Activated T-helper 2 cell treated with anti-CD3 and anti-CD28 coated beads, Interferon-gamma antibody, Interleukin-2, Interleukin-4, amounts not matched to agents 10 μg/mL and 5 μg/mL and 100 μg/mL, durations not matched to agents 14 hours and 24 hours and 36 hours (primary cell): ENCODE measurements around the gene WRAP73. TPM values are rescaled to one million over a fixed set of nuclear protein-coding genes. Genes with fewer than 3 reads are reported as not detected.

Experiments used
- DNase-seq: peaks from one replicate; pipeline ENCODE4 v3.0.0; 2021; ENCODE audit warnings: low spot score
- H3K27ac Mint-ChIP-seq: one replicate; pipeline ENCODE4 v1.8.0; 2021; ENCODE audit warnings: mixed read lengths
- H3K27me3 Mint-ChIP-seq: one replicate; pipeline ENCODE4 v1.8.0; 2021; ENCODE audit warnings: low read depth, mixed read lengths
- H3K36me3 Mint-ChIP-seq: one replicate; pipeline ENCODE4 v1.8.0; 2021; ENCODE audit warnings: low read depth, mixed read lengths
- H3K4me1 Mint-ChIP-seq: one replicate; pipeline ENCODE4 v1.8.0; 2021; ENCODE audit warnings: low read depth, mixed read lengths
- H3K4me3 Mint-ChIP-seq: one replicate; pipeline ENCODE4 v1.8.0; 2021; ENCODE audit warnings: low read depth, mild to moderate bottlenecking, moderate library complexity, mixed read lengths
- H3K9me3 Mint-ChIP-seq: one replicate; pipeline ENCODE4 v1.8.0; 2021; ENCODE audit warnings: mixed read lengths
- intact Hi-C: fragments of 100-400 bp; cut with micrococcal nuclease; formaldehyde crosslinking; loops from one replicate; pipeline ENCODE4 v1.15.1; 2023
- total RNA-seq: library from RNA; stranded (reverse); gene quantifications from 2 replicates; pipeline ENCODE4 v1.2.3, GENCODE V29; 2022

The WRAP73 gene
- total RNA-seq, 1 donor from 2014 or later: 38.7 TPM

DNA sequence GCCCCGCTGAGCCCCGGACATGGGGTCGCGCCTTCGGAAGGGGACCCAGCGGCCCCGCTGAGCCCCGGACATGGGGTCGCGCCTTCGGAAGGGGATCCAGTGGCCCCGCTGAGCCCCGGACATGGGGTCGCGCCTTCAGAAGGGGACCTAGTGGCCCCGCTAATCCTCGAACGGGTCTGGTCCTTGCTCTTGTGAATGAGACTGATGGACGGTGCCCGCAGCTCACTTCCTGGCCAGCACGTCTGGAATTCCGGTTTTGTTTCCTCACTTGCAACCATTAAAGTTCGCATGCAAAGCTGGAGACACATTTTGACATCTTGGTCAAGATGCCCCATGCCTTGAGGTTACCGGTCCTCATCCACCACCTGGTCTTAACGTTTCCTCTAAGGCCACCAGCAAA, 5.6 kb downstream of the WRAP73 start:
- H3K27ac Mint-ChIP-seq: no peak overlapping the region
- no peak for DNase-seq
- H3K4me1 Mint-ChIP-seq: peaks cover 15% of the 10 kb centered on the region
- intact Hi-C loops: no loop called here
- H3K36me3 Mint-ChIP-seq: peaks cover 27% of the 10 kb centered on the region
- H3K9me3 Mint-ChIP-seq: no peaks in the 10 kb centered on the region
- no peak overlapping the region for H3K4me3 Mint-ChIP-seq
- H3K27me3 Mint-ChIP-seq: no peaks in the 10 kb centered on the region

DNA sequence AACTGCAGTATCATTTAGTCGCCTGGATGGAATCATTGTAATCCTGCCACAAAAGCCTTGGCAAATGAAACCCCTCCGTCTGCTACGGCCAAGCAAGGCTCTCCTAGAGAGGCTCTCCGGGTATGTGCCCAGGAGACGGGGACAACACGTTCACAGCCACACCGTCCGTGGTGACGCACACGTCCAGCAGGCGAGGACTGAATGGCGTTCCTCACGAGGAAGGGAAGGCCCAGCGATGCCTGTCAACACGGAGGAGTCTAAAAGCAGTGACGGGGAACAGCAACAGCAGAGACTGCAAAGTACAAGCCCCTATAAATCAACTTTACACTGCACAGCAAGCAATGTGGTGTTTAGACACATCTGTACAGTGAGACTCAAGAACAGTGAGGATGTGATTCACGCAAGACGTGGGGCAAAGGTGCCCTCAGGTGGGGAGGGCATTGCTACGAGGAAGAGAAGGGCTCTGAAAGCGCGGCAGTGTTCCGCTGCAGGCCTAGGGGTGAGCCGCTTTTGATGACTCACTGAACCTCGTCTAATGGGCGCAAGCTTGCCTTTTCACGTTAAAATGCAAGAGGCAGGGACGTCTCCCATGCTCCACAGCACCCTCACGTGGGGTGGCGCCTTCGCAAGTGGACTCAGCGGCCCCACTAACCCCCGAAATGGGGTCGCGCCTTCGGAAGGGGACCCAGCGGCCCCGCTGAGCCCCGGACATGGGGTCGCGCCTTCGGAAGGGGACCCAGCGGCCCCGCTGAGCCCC, 6.8 kb downstream of the WRAP73 start:
- no peak overlapping the region for H3K4me3 Mint-ChIP-seq
- DNase-seq: no peak

DNA sequence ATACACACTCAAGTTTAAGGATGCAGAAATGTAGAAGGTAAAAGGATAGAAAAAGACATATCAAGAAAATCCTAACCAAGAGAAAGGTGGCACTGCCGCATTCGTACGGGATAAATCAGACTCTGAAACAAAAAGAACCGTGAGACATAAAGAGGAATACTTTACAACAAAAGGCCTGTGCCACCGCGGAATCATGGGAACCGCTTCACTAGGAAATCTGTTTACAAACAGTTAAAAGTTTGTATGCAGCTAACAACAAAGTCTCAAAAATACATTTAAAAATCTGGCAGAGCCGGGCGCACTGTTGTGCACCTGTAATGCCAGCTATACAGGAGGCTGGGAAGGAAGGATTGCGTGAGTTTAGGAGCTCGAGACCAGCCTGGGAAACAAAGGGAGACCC, 8.1 kb downstream of the WRAP73 start:
- no peaks in the 10 kb centered on the region for H3K9me3 Mint-ChIP-seq
- H3K27ac Mint-ChIP-seq: no peak overlapping the region
- DNase-seq: no peak
- intact Hi-C loops: no loop called here
- peaks cover 16% of the 10 kb centered on the region for H3K36me3 Mint-ChIP-seq
- H3K27me3 Mint-ChIP-seq: no peaks in the 10 kb centered on the region
- no peak overlapping the region for H3K4me3 Mint-ChIP-seq
- no peaks in the 10 kb centered on the region for H3K4me1 Mint-ChIP-seq

More for the DNA sequence above, 6.8 kb downstream of the WRAP73 start:
- intact Hi-C loops: no loop called here
- Mint-ChIP-seq H3K4me1 (peaks cover 3% of the 10 kb centered on the region), H3K27me3 (no peaks in the 10 kb centered on the region), H3K9me3 (no peaks in the 10 kb centered on the region), H3K27ac (no peak overlapping the region), H3K36me3 (peaks cover 22% of the 10 kb centered on the region)

DNA sequence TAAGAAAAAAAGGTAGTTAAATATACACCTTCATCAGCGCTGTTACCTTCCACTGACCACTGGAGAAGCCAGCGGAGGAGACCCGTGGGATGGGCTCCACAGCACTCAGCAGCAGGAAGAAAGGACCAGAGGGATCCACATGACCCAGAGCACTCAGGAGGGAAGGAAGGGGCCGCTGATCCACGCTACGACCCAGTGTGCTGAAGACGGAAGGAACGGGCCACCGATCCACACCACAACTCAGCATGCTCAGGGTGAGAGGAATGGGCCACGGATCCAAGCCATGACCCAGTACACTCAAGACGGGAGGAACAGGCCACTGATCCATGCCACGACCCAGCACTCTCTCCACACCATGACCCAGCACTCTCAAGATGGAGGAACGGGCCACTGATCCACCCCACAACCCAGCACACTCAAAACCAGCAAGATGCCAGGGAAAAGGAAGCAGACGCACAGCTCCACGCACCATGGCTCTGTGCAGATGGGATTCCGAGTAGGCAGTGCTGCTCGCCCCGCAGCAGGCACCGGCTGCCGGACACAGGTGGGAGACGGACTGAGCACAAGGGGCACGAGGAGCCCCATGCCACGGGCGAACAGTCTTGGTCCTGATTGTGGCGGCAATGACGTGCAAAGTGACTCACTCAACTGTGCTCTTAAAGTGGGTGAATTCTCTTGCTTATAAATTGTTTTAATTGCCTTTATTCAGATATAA, 8.7 kb downstream of the WRAP73 start:
- Mint-ChIP-seq H3K9me3 (no peaks in the 10 kb centered on the region), H3K4me1 (no peaks in the 10 kb centered on the region), H3K27ac (no peak overlapping the region), H3K27me3 (no peaks in the 10 kb centered on the region), H3K4me3 (no peak overlapping the region), H3K36me3 (peaks cover 22% of the 10 kb centered on the region)
- intact Hi-C loops: no loop called here
- DNase-seq: no peak

DNA sequence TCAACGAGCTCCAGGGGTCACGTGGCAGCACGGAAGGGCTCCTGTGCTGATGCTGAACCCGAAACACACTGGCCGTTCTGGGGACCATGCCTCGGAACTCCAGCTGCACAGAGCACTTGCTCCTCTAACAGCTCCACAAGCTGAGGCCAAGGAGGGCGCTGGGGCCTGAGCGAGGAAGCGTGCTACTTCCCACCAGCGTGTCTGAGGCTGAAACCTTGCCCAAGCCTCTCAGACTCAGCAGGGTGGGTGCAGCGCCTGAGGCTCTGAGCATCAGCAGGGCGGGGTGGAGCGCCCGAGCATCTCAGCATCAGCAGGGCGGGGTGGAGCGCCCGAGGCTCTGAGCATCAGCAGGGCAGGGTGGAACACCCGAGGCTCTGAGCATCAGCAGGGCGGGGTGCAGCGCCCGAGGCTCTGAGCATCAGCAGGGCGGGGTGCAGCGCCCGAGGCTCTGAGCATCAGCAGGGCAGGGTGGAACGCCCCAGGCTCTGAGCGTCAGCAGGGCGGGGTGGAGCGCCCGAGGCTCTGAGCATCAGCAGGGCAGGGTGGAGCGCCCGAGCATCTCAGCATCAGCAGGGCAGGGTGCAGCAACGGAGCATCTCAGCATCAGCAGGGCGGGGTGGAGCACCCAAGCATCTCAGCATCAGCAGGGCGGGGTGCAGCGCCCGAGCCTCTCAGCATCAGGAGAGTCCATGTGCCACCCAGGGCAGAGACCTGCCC, 9.6 kb downstream of the WRAP73 start:
- Mint-ChIP-seq H3K4me1 (no peaks in the 10 kb centered on the region), H3K36me3 (peaks cover 22% of the 10 kb centered on the region), H3K27ac (no peak overlapping the region), H3K9me3 (no peaks in the 10 kb centered on the region), H3K27me3 (no peaks in the 10 kb centered on the region), H3K4me3 (no peak overlapping the region)
- no peak for DNase-seq
- intact Hi-C loops: no loop called here

DNA sequence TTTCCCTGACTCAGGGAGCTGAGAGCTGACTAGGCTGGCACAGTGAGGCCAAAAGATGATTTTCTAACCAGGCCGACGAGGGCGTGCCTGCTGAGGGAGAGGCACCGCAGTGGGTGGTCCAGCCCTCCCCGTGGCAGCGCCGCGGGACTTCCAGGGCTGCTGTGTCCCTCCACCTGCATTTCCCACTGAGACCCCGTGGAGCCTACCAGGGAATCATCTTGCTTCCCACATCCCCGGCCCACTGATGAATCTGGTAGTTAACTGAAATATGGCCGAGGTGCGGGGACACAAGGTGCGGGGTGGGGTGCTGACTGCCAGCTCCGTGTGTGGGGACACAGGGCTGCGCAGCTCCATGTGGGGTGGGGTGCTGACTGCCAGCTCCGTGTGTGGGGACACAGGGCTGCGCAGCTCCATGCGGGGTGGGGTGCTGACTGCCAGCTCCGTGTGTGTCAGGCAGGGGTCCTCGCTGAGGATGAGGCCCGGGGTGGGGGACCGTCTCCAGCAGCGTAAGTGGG, 10.4 kb downstream of the WRAP73 start:
- intact Hi-C loops: no loop called here
- DNase-seq: no peak
- no peaks in the 10 kb centered on the region for H3K4me1 Mint-ChIP-seq
- H3K9me3 Mint-ChIP-seq: no peaks in the 10 kb centered on the region
- no peak overlapping the region for H3K4me3 Mint-ChIP-seq
- H3K27ac Mint-ChIP-seq: no peak overlapping the region
- no peaks in the 10 kb centered on the region for H3K27me3 Mint-ChIP-seq
- peaks cover 25% of the 10 kb centered on the region for H3K36me3 Mint-ChIP-seq

DNA sequence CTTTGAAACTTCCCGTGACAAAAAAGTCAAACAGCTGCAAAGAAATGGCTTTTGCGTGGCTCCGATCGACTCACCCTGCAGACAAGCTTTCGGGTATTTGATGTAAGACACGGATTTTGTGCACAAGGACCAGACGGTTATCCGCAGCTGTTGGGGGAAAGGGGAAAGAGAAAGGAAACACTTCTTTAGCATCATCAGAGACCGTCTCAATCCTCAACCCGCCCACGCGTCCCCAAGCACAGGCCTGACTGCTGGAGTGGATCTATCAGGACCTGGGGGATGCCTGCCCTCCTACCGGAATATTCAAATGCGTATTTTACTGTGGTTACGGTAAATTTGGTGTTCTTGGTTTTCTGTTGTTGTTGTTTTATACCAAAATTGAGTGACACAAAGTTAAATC, 11.2 kb downstream of the WRAP73 start:
- no peak for DNase-seq
- Mint-ChIP-seq H3K36me3 (peaks cover 25% of the 10 kb centered on the region), H3K27ac (no peak overlapping the region), H3K9me3 (no peaks in the 10 kb centered on the region), H3K27me3 (no peaks in the 10 kb centered on the region), H3K4me3 (no peak overlapping the region), H3K4me1 (no peaks in the 10 kb centered on the region)
- intact Hi-C loops: no loop called here

DNA sequence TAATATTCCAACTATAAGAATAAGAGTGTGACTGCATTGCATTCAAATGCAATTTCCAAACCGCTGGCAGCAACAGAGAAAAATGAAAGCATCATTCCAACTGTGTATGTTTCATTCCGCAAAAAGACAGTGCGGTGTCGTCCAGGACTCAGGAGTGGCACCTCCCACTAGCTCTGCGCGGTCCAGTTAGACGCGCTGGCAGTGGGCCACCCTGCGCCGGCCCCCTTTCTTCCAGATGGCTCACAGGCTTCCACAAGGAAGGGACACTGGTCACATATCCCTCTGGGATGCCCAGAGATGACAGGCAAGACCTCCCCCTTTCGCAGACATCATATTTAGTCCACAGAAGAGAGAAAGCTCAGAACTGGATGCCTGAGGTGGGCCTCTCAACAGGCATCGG, 11.9 kb downstream of the WRAP73 start:
- Mint-ChIP-seq H3K27ac (no peak overlapping the region), H3K36me3 (peaks cover 26% of the 10 kb centered on the region)
- intact Hi-C loops: no loop called here

DNA sequence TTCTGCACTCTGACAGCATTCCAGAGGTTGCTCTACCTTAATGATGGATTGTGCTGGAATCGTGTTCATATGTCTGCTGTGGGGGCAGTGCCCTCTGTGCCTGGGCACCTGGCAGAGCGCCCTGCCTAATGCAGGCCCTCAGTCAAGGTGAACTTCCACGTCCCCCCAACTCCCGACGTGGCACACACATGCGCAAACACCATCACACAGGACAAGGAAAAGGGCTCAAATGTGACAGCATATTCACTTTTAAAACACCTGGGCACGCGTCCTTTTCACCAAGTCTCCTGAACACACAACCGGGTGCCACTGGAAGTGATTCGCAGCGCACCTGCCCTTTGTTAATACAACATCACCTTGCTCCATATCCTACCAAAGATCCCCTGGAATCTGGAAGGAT, 13.4 kb downstream of the WRAP73 start:
- no peak for DNase-seq
- no peaks in the 10 kb centered on the region for H3K27me3 Mint-ChIP-seq
- intact Hi-C loops: no loop called here
- H3K9me3 Mint-ChIP-seq: no peaks in the 10 kb centered on the region
- H3K4me3 Mint-ChIP-seq: no peak overlapping the region
- H3K27ac Mint-ChIP-seq: no peak overlapping the region
- H3K4me1 Mint-ChIP-seq: no peaks in the 10 kb centered on the region
- H3K36me3 Mint-ChIP-seq: peaks cover 24% of the 10 kb centered on the region

More for the DNA sequence above, 11.9 kb downstream of the WRAP73 start:
- Mint-ChIP-seq H3K9me3 (no peaks in the 10 kb centered on the region), H3K27me3 (no peaks in the 10 kb centered on the region), H3K4me3 (no peak overlapping the region), H3K4me1 (no peaks in the 10 kb centered on the region)
- DNase-seq: no peak

DNA sequence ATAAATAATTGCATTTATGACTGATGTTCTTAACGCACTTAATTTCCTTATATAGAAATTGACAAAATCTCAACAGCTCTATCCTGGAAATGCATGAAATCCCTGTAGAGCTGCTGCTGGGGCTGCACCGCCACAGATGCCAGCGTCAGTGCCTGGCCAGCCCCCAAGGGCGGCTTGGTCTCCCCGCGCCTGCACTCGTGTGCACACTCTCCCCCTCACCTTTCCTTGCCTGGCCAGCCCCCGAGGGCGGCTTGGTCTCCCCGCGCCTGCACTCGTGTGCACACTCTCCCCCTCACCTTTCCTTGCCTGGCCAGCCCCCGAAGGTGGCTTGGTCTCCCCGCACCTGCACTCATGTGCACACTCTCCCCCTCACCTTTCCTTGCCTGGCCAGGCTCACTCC, 13.8 kb downstream of the WRAP73 start:
- Mint-ChIP-seq H3K36me3 (peaks cover 24% of the 10 kb centered on the region), H3K9me3 (no peaks in the 10 kb centered on the region), H3K27ac (no peak overlapping the region), H3K4me1 (no peaks in the 10 kb centered on the region), H3K4me3 (no peak overlapping the region), H3K27me3 (no peaks in the 10 kb centered on the region)
- intact Hi-C loops: no loop called here
- no peak for DNase-seq

DNA sequence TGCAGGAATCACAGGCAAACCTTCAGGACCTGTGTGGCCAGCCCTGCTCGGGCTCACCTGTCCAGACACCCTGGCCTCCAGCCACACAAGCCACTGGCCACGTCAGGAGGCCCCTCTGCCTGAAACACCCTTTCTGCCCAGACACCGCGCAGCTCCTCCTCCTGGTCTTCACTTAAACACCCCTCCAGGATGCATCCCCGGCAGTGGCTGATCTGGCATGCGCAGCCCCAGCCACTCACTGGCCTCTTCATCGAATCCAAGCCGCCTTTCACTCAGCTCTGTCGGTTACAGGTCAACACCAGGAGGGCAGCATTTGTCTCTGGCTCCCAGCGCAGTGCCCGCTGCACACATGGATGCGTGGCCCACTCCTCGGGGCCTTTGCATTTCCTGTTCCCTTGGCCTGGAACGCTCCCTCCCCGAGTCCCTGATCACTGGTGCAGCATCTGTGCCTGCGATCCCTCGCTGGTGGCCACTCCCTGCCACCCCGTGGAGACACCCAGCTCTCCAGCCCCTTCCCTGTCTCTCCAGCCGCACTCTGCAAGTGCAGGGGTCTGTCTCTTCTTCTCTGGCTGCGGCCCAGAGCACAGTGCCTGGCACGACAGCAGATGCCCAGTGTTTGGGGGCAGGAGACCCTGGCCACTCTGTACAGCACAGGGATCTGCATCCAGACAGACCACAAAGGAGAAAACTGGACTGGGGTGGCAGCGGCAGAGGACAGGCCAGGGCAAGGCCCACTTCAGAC, 15.7 kb downstream of the WRAP73 start:
- H3K4me3 Mint-ChIP-seq: no peak overlapping the region
- H3K27me3 Mint-ChIP-seq: no peaks in the 10 kb centered on the region
- DNase-seq: no peak
- intact Hi-C loops: no loop called here
- H3K4me1 Mint-ChIP-seq: no peaks in the 10 kb centered on the region
- H3K27ac Mint-ChIP-seq: no peak overlapping the region
- no peaks in the 10 kb centered on the region for H3K9me3 Mint-ChIP-seq
- H3K36me3 Mint-ChIP-seq: peaks cover 24% of the 10 kb centered on the region

DNA sequence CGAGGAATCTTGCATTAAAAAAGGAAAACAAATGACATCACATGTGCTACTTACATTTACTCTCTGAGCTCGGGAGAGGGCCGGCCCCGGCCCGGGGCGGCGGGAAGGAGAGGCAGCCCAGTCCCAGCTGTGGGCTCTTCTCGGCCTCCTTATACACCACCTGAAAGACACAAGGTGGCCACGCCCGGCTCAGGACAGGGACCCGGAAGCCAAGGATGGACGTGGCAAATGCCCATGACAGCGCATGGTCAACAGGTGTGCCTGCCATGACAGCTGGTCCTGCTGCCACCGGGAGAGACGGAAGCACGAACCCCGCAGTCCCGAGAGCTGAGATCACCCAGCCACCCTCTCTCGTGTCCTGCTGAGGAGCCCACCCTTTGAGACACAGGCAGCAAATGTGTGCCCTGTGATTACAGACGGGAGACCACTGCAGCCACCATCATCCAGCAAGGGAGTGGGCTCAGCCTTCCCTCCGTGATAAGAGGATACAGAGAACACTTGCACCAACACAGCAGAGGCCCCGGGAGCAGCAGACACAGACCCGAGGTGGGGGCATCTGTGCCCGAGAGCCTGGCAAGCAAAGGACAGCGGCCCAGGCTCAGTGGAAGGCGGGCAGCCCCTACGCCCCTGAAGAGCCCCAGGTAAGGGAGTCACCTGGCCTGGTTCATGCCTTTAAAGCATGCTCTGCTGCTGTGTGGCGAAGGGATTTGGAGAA, 16.4 kb downstream of the WRAP73 start:
- Mint-ChIP-seq H3K4me3 (no peak overlapping the region), H3K9me3 (no peaks in the 10 kb centered on the region), H3K4me1 (no peaks in the 10 kb centered on the region), H3K27me3 (no peaks in the 10 kb centered on the region), H3K27ac (no peak overlapping the region), H3K36me3 (peaks cover 24% of the 10 kb centered on the region)
- DNase-seq: no peak
- intact Hi-C loops: no loop called here
